Activated T-helper 17 cell treated with anti-CD3 and anti-CD28 coated beads, Interleukin-2, amount 50 U/mL, for 72 hours (primary cell): ENCODE measurements around the gene PRKN. TPM values are rescaled to one million over a fixed set of nuclear protein-coding genes. Genes with fewer than 3 reads are reported as not detected.

Experiments
- ATAC-seq: fragments of 150-1000 bp; cut with Tn5 transposase; replicated peaks from 2 replicates; pipeline ENCODE4 v1.10.0; 2021; ENCODE audit warnings: mild to moderate bottlenecking, moderate library complexity
- H3K27ac Mint-ChIP-seq: one replicate; pipeline ENCODE4 v1.8.0; 2022; ENCODE audit warnings: mixed read lengths
- H3K27me3 Mint-ChIP-seq: one replicate; pipeline ENCODE4 v1.8.0; 2022; ENCODE audit warnings: mixed read lengths
- H3K36me3 Mint-ChIP-seq: one replicate; pipeline ENCODE4 v1.8.0; 2022; ENCODE audit warnings: low read depth, mild to moderate bottlenecking, mixed read lengths
- H3K4me1 Mint-ChIP-seq: one replicate; pipeline ENCODE4 v1.8.0; 2022; ENCODE audit warnings: mixed read lengths
- H3K4me3 Mint-ChIP-seq: one replicate; pipeline ENCODE4 v1.8.0; 2022; ENCODE audit warnings: mild to moderate bottlenecking, mixed read lengths
- H3K9me3 Mint-ChIP-seq: one replicate; pipeline ENCODE4 v1.8.0; 2022; ENCODE audit warnings: mixed read lengths
- total RNA-seq, 2 donors: library from RNA; stranded (reverse); gene quantifications; one replicate each; pipeline ENCODE4 v1.2.3, GENCODE V29; 2022

Gene PRKN
- total RNA-seq, 2 donors from 2014 or later, result 0.84 to 0.87 TPM

GRCh38 chr6:161493576-161494118 is 1233.9 kb downstream of the PRKN start:
- no peaks in the 10 kb centered on the region for H3K27me3 Mint-ChIP-seq

GRCh38 chr6:161489626-161490306 is 1237.8 kb downstream of the PRKN start:
- no peak overlapping the region for H3K27ac Mint-ChIP-seq
- no peaks in the 10 kb centered on the region for H3K9me3 Mint-ChIP-seq
- H3K27me3 Mint-ChIP-seq, result peaks cover 10% of the 10 kb centered on the region

More at GRCh38 chr6:161493576-161494118, 1233.9 kb downstream of the PRKN start:
- no peaks in the 10 kb centered on the region for H3K4me1 Mint-ChIP-seq
- H3K9me3 Mint-ChIP-seq, result no peaks in the 10 kb centered on the region
- H3K36me3 Mint-ChIP-seq, result no peaks in the 10 kb centered on the region
- no peak overlapping the region for H3K4me3 Mint-ChIP-seq
- no peak overlapping the region for H3K27ac Mint-ChIP-seq
- no peak for ATAC-seq

GRCh38 chr6:161487694-161488093 is 1239.9 kb downstream of the PRKN start:
- Mint-ChIP-seq H3K27ac (no peak overlapping the region), H3K4me1 (no peaks in the 10 kb centered on the region), H3K27me3 (peaks cover 10% of the 10 kb centered on the region), H3K9me3 (no peaks in the 10 kb centered on the region), H3K4me3 (no peak overlapping the region), H3K36me3 (no peaks in the 10 kb centered on the region)
- ATAC-seq, result no peak

More at GRCh38 chr6:161489626-161490306, 1237.8 kb downstream of the PRKN start:
- Mint-ChIP-seq H3K36me3 (no peaks in the 10 kb centered on the region), H3K4me3 (no peak overlapping the region), H3K4me1 (no peaks in the 10 kb centered on the region)
- ATAC-seq, result no peak

- H3K4me1 Mint-ChIP-seq, result no peaks in the 10 kb centered on the region
- H3K4me3 Mint-ChIP-seq, result no peak overlapping the region
- ATAC-seq, result no peak
- peaks cover 10% of the 10 kb centered on the region for H3K27me3 Mint-ChIP-seq
- H3K36me3 Mint-ChIP-seq, result no peaks in the 10 kb centered on the region
- no peaks in the 10 kb centered on the region for H3K9me3 Mint-ChIP-seq
- no peak overlapping the region for H3K27ac Mint-ChIP-seq
These were observed 1240.4 kb downstream of the PRKN start for GRCh38 chr6:161487217-161487531.

GRCh38 chr6:161486361-161487216 is 1241.0 kb downstream of the PRKN start:
- H3K27me3 Mint-ChIP-seq, result peaks cover 10% of the 10 kb centered on the region
- no peaks in the 10 kb centered on the region for H3K36me3 Mint-ChIP-seq
- H3K4me3 Mint-ChIP-seq, result no peak overlapping the region
- no peaks in the 10 kb centered on the region for H3K9me3 Mint-ChIP-seq
- H3K4me1 Mint-ChIP-seq, result no peaks in the 10 kb centered on the region
- no peak overlapping the region for H3K27ac Mint-ChIP-seq
- no peak for ATAC-seq

- Mint-ChIP-seq H3K9me3 (no peaks in the 10 kb centered on the region), H3K27ac (no peak overlapping the region), H3K4me3 (no peak overlapping the region), H3K27me3 (peaks cover 6% of the 10 kb centered on the region), H3K36me3 (no peaks in the 10 kb centered on the region), H3K4me1 (no peaks in the 10 kb centered on the region)
- ATAC-seq, result no peak
These were observed 1245.1 kb downstream of the PRKN start for GRCh38 chr6:161482517-161482858.

GRCh38 chr6:161481786-161482516 is 1245.6 kb downstream of the PRKN start:
- Mint-ChIP-seq H3K4me3 (no peak overlapping the region), H3K4me1 (no peaks in the 10 kb centered on the region), H3K27ac (no peak overlapping the region), H3K27me3 (peaks cover 3% of the 10 kb centered on the region), H3K36me3 (no peaks in the 10 kb centered on the region), H3K9me3 (no peaks in the 10 kb centered on the region)
- no peak for ATAC-seq

- H3K4me3 Mint-ChIP-seq, result no peak overlapping the region
- no peak for ATAC-seq
These were observed 1247.0 kb downstream of the PRKN start for GRCh38 chr6:161480421-161481155.

GRCh38 chr6:161479376-161479775 is 1248.2 kb downstream of the PRKN start:
- Mint-ChIP-seq H3K27me3 (no peaks in the 10 kb centered on the region), H3K4me1 (no peaks in the 10 kb centered on the region), H3K27ac (no peak overlapping the region), H3K36me3 (no peaks in the 10 kb centered on the region), H3K9me3 (no peaks in the 10 kb centered on the region), H3K4me3 (no peak overlapping the region)
- ATAC-seq, result no peak

More at GRCh38 chr6:161480421-161481155, 1247.0 kb downstream of the PRKN start:
- no peaks in the 10 kb centered on the region for H3K36me3 Mint-ChIP-seq
- H3K4me1 Mint-ChIP-seq, result no peaks in the 10 kb centered on the region
- no peaks in the 10 kb centered on the region for H3K9me3 Mint-ChIP-seq
- H3K27me3 Mint-ChIP-seq, result no peaks in the 10 kb centered on the region
- H3K27ac Mint-ChIP-seq, result no peak overlapping the region

GRCh38 chr6:161477876-161478425 is 1249.6 kb downstream of the PRKN start:
- Mint-ChIP-seq H3K27ac (no peak overlapping the region), H3K36me3 (no peaks in the 10 kb centered on the region), H3K27me3 (no peaks in the 10 kb centered on the region), H3K4me3 (no peak overlapping the region), H3K9me3 (no peaks in the 10 kb centered on the region), H3K4me1 (no peaks in the 10 kb centered on the region)
- ATAC-seq, result no peak

GRCh38 chr6:161476711-161477110 is 1250.9 kb downstream of the PRKN start:
- no peaks in the 10 kb centered on the region for H3K27me3 Mint-ChIP-seq
- H3K4me3 Mint-ChIP-seq, result no peak overlapping the region
- H3K4me1 Mint-ChIP-seq, result no peaks in the 10 kb centered on the region
- no peak for ATAC-seq
- H3K27ac Mint-ChIP-seq, result no peak overlapping the region
- H3K36me3 Mint-ChIP-seq, result no peaks in the 10 kb centered on the region
- no peaks in the 10 kb centered on the region for H3K9me3 Mint-ChIP-seq

- H3K27me3 Mint-ChIP-seq, result no peaks in the 10 kb centered on the region
- H3K4me3 Mint-ChIP-seq, result no peak overlapping the region
- H3K9me3 Mint-ChIP-seq, result peaks cover 4% of the 10 kb centered on the region
- no peak overlapping the region for H3K27ac Mint-ChIP-seq
- no peaks in the 10 kb centered on the region for H3K4me1 Mint-ChIP-seq
- ATAC-seq, result no peak
- H3K36me3 Mint-ChIP-seq, result no peaks in the 10 kb centered on the region
These were observed 1262.2 kb downstream of the PRKN start for GRCh38 chr6:161465403-161465802.

- H3K27ac Mint-ChIP-seq, result no peak overlapping the region
- H3K4me3 Mint-ChIP-seq, result no peak overlapping the region
- no peak for ATAC-seq
- H3K36me3 Mint-ChIP-seq, result no peaks in the 10 kb centered on the region
- no peaks in the 10 kb centered on the region for H3K9me3 Mint-ChIP-seq
- H3K27me3 Mint-ChIP-seq, result no peaks in the 10 kb centered on the region
- H3K4me1 Mint-ChIP-seq, result no peaks in the 10 kb centered on the region
These were observed 1264.5 kb downstream of the PRKN start for GRCh38 chr6:161463071-161463470.

- ATAC-seq, result no peak
- Mint-ChIP-seq H3K4me1 (no peaks in the 10 kb centered on the region), H3K4me3 (no peak overlapping the region), H3K36me3 (no peaks in the 10 kb centered on the region), H3K9me3 (no peaks in the 10 kb centered on the region), H3K27ac (no peak overlapping the region), H3K27me3 (no peaks in the 10 kb centered on the region)
These were observed 1265.4 kb downstream of the PRKN start for GRCh38 chr6:161462148-161462547.
